Measurements from ENCODE around the gene FRMD4A.

FRMD4A gene

DNA sequence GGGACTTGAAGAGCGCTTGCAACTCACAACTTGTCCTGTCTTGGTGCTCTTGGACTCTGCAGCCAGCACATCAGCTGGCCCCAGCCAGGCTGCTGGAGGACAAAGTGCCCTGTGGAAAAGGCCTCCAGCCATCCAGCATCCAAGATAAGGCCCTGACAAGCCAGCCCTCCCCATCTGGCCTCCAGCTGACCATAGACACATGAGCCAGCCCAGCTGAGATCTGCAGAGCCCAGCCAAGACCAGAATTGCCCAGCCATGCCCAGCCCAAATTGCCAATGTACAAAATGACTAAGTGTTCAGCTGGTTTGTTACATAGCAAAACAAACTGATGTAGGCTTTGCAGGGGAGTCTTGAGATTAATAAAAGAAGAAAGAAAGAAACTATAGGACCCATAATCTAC, 36.0 kb upstream of the FRMD4A start:
- TF ChIP-seq TAF1 (IDR thresholded peaks at IDR 0.05; ENCODE audit: low read depth, low read length) = no peak
- no peak for TF ChIP-seq PAX5 (IDR thresholded peaks at IDR 0.05; ENCODE audit: insufficient read depth, low read length, severe bottlenecking)
- TF ChIP-seq POLR2A (IDR thresholded peaks at IDR 0.05; ENCODE audit: low read depth, low read length) = no peak
- no peak for TF ChIP-seq POLR2AphosphoS5 (IDR thresholded peaks at IDR 0.05; ENCODE audit: low read depth, low read length)
- TF ChIP-seq SPI1 (IDR thresholded peaks at IDR 0.05; ENCODE audit: low read depth, low read length) = no peak
- no peak for TF ChIP-seq POU2F2 (IDR thresholded peaks at IDR 0.05; ENCODE audit: low read depth, low read length)
- FAIRE-seq (no peak), DNase-seq (ENCODE audit: insufficient read length, low spot score) (no peak)

DNA sequence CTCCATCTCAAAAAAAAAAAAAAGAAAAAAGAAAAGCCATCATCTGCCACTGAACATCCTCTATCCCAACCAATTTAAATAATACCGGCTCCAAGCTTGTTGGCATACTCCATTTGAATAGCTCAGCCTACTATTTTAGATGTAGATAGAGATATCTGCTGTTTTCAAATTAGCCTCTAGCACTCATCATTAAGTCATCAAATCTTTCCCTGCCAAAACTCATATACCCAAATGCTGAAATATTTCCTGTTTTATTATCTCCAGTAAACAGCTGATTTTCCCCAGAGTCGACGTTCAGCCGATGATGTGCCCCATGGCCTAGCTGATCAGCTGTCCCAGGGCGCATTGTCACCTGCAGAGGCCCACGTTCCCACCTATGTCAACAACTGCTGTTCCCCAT, 34.5 kb upstream of the FRMD4A start:
- no peak for TF ChIP-seq SPI1 (IDR thresholded peaks at IDR 0.05; ENCODE audit: low read depth, low read length)
- TF ChIP-seq POLR2AphosphoS5 (IDR thresholded peaks at IDR 0.05; ENCODE audit: low read depth, low read length) = no peak
- TF ChIP-seq PAX5 (IDR thresholded peaks at IDR 0.05; ENCODE audit: insufficient read depth, low read length, severe bottlenecking) = no peak
- TF ChIP-seq TAF1 (IDR thresholded peaks at IDR 0.05; ENCODE audit: low read depth, low read length) = no peak
- TF ChIP-seq POLR2A (IDR thresholded peaks at IDR 0.05; ENCODE audit: low read depth, low read length) = no peak
- no peak for TF ChIP-seq POU2F2 (IDR thresholded peaks at IDR 0.05; ENCODE audit: low read depth, low read length)
- FAIRE-seq = no peak
- DNase-seq (ENCODE audit: insufficient read length, low spot score) = no peak

DNA sequence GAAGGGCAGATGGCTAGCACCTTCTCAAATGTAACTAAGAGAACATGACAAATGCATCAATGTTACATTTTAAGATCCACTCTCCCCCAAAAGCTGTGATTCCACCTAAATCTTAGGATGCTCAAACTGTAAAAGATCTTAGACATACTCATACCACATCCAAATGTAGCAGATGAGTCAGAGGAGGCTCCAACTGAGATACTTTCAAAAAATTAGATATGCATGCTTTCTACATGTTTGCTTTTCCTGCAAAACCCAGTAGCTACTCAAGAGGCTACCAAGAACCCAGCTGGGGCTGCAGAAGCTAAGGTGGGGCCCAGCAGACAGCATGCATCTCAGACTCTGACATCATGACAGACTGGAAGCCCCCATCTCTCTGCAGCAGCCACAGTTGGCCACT, 31.4 kb upstream of the FRMD4A start:
- no peak for FAIRE-seq
- no peak for DNase-seq (ENCODE audit: insufficient read length, low spot score)
- TF ChIP-seq POLR2A (IDR thresholded peaks at IDR 0.05; ENCODE audit: low read depth, low read length) (no peak), TAF1 (IDR thresholded peaks at IDR 0.05; ENCODE audit: low read depth, low read length) (no peak), POU2F2 (IDR thresholded peaks at IDR 0.05; ENCODE audit: low read depth, low read length) (no peak), PAX5 (IDR thresholded peaks at IDR 0.05; ENCODE audit: insufficient read depth, low read length, severe bottlenecking) (no peak), POLR2AphosphoS5 (IDR thresholded peaks at IDR 0.05; ENCODE audit: low read depth, low read length) (no peak), SPI1 (IDR thresholded peaks at IDR 0.05; ENCODE audit: low read depth, low read length) (no peak)

DNA sequence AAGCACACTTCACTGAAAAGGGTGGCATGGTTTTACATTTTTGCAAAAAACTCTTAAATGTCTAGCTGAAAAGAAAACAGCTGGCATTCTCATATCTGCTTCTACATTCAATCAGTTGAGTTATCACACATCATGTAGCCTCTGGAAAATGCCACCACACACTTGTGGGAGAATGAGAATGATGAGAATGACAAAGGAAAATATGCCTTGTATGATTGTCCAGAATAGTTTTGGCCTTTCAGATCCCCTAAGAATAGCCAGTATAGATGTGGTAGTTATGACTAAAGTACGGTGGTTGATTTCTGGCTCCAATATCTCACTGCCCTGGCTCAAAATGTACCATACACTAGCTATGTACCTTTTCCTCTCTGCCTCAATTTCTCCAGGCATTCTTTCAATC, 30.2 kb upstream of the FRMD4A start:
- DNase-seq (ENCODE audit: insufficient read length, low spot score) (no peak), FAIRE-seq (no peak)
- TF ChIP-seq POLR2AphosphoS5 (IDR thresholded peaks at IDR 0.05; ENCODE audit: low read depth, low read length) (no peak), PAX5 (IDR thresholded peaks at IDR 0.05; ENCODE audit: insufficient read depth, low read length, severe bottlenecking) (no peak), POLR2A (IDR thresholded peaks at IDR 0.05; ENCODE audit: low read depth, low read length) (no peak), TAF1 (IDR thresholded peaks at IDR 0.05; ENCODE audit: low read depth, low read length) (no peak), POU2F2 (IDR thresholded peaks at IDR 0.05; ENCODE audit: low read depth, low read length) (no peak), SPI1 (IDR thresholded peaks at IDR 0.05; ENCODE audit: low read depth, low read length) (no peak)

GRCh38 chr10:14360515-14360914, 29.8 kb upstream of the FRMD4A start:
- no peak for FAIRE-seq
- TF ChIP-seq PAX5 (IDR thresholded peaks at IDR 0.05; ENCODE audit: insufficient read depth, low read length, severe bottlenecking) (no peak), POLR2A (IDR thresholded peaks at IDR 0.05; ENCODE audit: low read depth, low read length) (no peak), TAF1 (IDR thresholded peaks at IDR 0.05; ENCODE audit: low read depth, low read length) (no peak), POU2F2 (IDR thresholded peaks at IDR 0.05; ENCODE audit: low read depth, low read length) (no peak), SPI1 (IDR thresholded peaks at IDR 0.05; ENCODE audit: low read depth, low read length) (no peak), POLR2AphosphoS5 (IDR thresholded peaks at IDR 0.05; ENCODE audit: low read depth, low read length) (no peak)
- no peak for DNase-seq (ENCODE audit: insufficient read length, low spot score)

DNA sequence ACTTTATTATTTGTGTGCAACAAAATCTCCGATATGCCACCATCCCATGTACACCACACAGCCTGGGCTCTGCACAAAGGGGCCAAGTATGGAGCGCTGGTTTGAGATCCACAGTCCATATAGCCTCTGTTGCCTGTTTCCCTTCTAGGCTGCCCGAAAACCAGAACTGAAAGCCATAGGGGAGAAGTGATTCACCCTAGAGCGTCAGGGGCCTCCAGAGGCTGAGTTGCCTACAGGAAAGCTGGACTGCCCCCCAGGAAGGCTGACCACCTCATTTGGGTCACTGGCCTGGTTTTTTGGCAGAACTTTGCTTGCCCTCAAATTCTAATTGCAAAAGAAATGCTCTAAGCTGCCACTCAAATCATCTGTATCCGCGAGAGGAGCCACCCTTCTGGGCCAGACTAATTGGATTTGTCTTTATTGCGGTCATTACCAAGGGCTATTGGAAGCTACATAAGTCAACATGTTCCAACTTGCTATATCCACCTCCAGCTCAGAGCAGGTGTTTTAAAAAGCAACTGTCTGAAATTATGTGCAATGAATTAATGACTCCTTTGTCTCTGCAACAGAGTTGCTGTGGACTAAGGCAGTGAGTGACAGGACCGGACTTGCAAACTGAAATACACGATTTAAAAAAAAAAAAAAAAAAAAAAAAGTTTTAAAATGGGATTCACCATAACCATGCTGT, 28.3 kb upstream of the FRMD4A start:
- no peak for DNase-seq (ENCODE audit: insufficient read length, low spot score)
- TF ChIP-seq POLR2AphosphoS5 (IDR thresholded peaks at IDR 0.05; ENCODE audit: low read depth, low read length) = no peak
- TF ChIP-seq PAX5 (IDR thresholded peaks at IDR 0.05; ENCODE audit: insufficient read depth, low read length, severe bottlenecking) = no peak
- peak; percentile 33; the same call in 1 of the 2 replicates for TF ChIP-seq SPI1 (IDR thresholded peaks at IDR 0.05; ENCODE audit: low read depth, low read length)
- TF ChIP-seq POU2F2 (IDR thresholded peaks at IDR 0.05; ENCODE audit: low read depth, low read length) = no peak
- no peak for TF ChIP-seq TAF1 (IDR thresholded peaks at IDR 0.05; ENCODE audit: low read depth, low read length)
- no peak for TF ChIP-seq POLR2A (IDR thresholded peaks at IDR 0.05; ENCODE audit: low read depth, low read length)
- FAIRE-seq = no peak

DNA sequence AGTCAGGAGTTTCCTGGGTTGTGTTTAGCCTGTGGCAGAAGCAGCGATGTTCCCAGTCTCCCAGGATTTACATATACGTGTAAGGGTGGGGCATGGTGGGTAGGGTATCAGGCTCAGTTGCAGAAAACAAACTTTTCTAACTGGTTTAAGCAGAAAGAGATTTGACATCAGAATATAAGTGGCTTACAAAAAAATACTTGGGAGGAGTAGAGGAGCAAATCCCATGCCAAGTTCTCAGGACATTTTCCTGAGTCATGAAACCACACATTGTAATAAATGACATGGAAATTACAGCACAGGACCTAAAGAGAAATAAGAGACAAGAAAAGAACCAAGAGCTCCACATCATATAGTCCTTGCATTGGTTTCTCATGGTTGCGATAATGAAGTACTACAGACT, 26.2 kb upstream of the FRMD4A start:
- DNase-seq (ENCODE audit: insufficient read length, low spot score) (no peak), FAIRE-seq (no peak)
- TF ChIP-seq SPI1 (IDR thresholded peaks at IDR 0.05; ENCODE audit: low read depth, low read length) (no peak), POLR2A (IDR thresholded peaks at IDR 0.05; ENCODE audit: low read depth, low read length) (no peak), PAX5 (IDR thresholded peaks at IDR 0.05; ENCODE audit: insufficient read depth, low read length, severe bottlenecking) (no peak), TAF1 (IDR thresholded peaks at IDR 0.05; ENCODE audit: low read depth, low read length) (no peak)

DNA sequence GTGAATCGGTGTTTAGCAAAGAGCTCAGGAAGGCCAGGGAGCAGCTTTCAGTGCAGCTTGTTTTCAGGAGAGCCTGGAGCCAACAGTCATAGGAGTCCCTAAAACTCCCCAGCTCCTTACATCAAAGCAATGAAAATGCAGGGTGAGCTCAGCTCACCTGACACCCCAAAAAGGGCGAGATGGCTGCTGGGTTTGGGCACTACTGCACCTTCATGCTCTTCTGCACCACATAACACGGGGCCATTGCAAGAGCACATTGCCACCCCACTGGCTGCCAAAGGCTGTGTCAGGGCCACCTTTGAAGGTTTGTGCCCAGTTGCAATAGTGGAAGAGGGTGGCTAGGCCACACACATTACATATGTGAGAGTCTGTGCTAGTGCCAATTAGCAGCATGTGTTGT, 25.0 kb upstream of the FRMD4A start:
- DNase-seq (ENCODE audit: insufficient read length, low spot score) (no peak), FAIRE-seq (no peak)
- TF ChIP-seq POU2F2 (IDR thresholded peaks at IDR 0.05; ENCODE audit: low read depth, low read length) (no peak), TAF1 (IDR thresholded peaks at IDR 0.05; ENCODE audit: low read depth, low read length) (no peak), POLR2A (IDR thresholded peaks at IDR 0.05; ENCODE audit: low read depth, low read length) (no peak), SPI1 (IDR thresholded peaks at IDR 0.05; ENCODE audit: low read depth, low read length) (no peak), PAX5 (IDR thresholded peaks at IDR 0.05; ENCODE audit: insufficient read depth, low read length, severe bottlenecking) (no peak), POLR2AphosphoS5 (IDR thresholded peaks at IDR 0.05; ENCODE audit: low read depth, low read length) (no peak)

DNA sequence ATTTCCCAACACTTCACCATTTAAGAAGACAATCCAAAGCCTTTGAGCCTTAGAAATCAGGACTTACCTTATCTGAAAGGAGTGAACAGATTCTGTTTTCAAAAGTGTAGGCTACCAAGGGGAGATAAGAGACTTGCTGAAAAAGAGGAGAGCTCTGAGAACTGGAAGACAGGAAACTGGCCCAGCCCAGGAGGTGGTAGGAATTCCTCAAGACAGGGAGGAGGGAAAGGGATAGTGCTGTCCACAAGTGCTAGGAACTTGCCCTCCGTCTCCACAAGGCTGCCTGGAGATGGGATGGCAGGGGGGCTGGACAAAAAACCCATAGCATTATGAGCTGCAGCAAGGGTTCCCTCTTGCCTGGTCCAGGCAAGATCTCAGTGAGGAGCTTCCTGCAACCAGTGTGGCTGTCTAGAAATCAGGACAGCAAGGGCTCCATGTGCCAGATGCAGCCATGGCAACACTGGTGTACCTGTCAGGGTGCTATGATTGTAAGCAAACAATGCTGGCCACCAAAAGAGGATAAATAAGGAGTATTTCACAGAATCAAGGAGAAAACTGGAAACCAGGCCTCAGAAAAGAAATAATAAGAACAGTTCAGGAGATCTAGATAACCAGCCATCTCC, 22.7 kb upstream of the FRMD4A start:
- DNase-seq (ENCODE audit: insufficient read length, low spot score) = no peak
- no peak for FAIRE-seq
- TF ChIP-seq POLR2A (IDR thresholded peaks at IDR 0.05; ENCODE audit: low read depth, low read length) (no peak), TAF1 (IDR thresholded peaks at IDR 0.05; ENCODE audit: low read depth, low read length) (no peak), POU2F2 (IDR thresholded peaks at IDR 0.05; ENCODE audit: low read depth, low read length) (no peak), POLR2AphosphoS5 (IDR thresholded peaks at IDR 0.05; ENCODE audit: low read depth, low read length) (no peak), PAX5 (IDR thresholded peaks at IDR 0.05; ENCODE audit: insufficient read depth, low read length, severe bottlenecking) (no peak), SPI1 (IDR thresholded peaks at IDR 0.05; ENCODE audit: low read depth, low read length) (no peak)
